IMR-90 (cell line): ENCODE data around the gene ZNF276. TPM values are rescaled to one million over a fixed set of nuclear protein-coding genes. Genes with fewer than 3 reads are reported as not detected.

Experiments
- ATAC-seq: fragments of 200-7000 bp; cut with Tn5 transposase; 2 replicates; pipeline ENCODE4 v1.9.1; 2020; ENCODE audit warnings: low read depth, mild to moderate bottlenecking, moderate library complexity
- BruUV-seq: library from RNA; stranded (reverse); fragments of 400-500 nt; replicated peaks from 2 replicates; lab custom pipeline; 2021; lab: Mats Ljungman, UMichigan
- CTCF ChIA-PET: fragments of 300-600 bp; formaldehyde crosslinking; extraction: SDS; loops from one replicate; lab custom pipeline; 2021; ENCODE audit warnings: antibody characterized with exemption; lab: Yijun Ruan, JAX
- POLR2A ChIA-PET: fragments of 300-600 bp; sonication (Branson Sonifier 250); formaldehyde crosslinking; loops from one replicate; lab custom pipeline; 2022; ENCODE audit warnings: antibody characterized with exemption; ENCODE audit not compliant: unreplicated experiment; lab: Charles Lee
- DNase-seq: peaks from one replicate; pipeline ENCODE4 v3.0.0; 2013
- H2AFZ ChIP-seq: replicated peaks from 2 replicates; pipeline ENCODE3; 2013; ENCODE audit warnings: low read length, mild to moderate bottlenecking; ENCODE audit not compliant: poor library complexity
- H2AK5ac ChIP-seq: 2 replicates; pipeline ENCODE4 v1.6.1; 2013; ENCODE audit warnings: low read depth, low read length, inconsistent platforms
- H2AK9ac ChIP-seq: replicated peaks from 2 replicates; pipeline ENCODE3; 2013; ENCODE audit warnings: mild to moderate bottlenecking, low read depth, low read length, moderate library complexity; ENCODE audit not compliant: poor library complexity
- H2BK120ac ChIP-seq: 2 replicates; pipeline ENCODE4 v1.6.1; 2013; ENCODE audit warnings: low read depth, low read length, inconsistent platforms
- H2BK15ac ChIP-seq: 3 replicates; pipeline ENCODE4 v1.6.1; 2013; ENCODE audit warnings: low read depth, low read length, inconsistent platforms
- H2BK20ac ChIP-seq: 2 replicates; pipeline ENCODE4 v1.6.1; 2013; ENCODE audit warnings: low read depth, mild to moderate bottlenecking, inconsistent platforms, low read length, moderate library complexity
- H2BK5ac ChIP-seq: 2 replicates; pipeline ENCODE4 v1.6.1; 2013; ENCODE audit warnings: mild to moderate bottlenecking, low read depth, low read length, inconsistent platforms; ENCODE audit not compliant: poor library complexity, severe bottlenecking
- H3K14ac ChIP-seq: replicated peaks from 2 replicates; pipeline ENCODE4 v1.6.1; 2013; ENCODE audit warnings: low read depth, low read length, inconsistent platforms
- H3K18ac ChIP-seq: 2 replicates; pipeline ENCODE4 v1.6.1; 2013; ENCODE audit warnings: low read depth, low read length, control low read depth
- H3K23ac ChIP-seq: 2 replicates; pipeline ENCODE4 v1.6.1; 2013; ENCODE audit warnings: low read depth, low read length, inconsistent platforms
- H3K27ac ChIP-seq: 2 replicates; pipeline ENCODE4 v1.5.1; 2013; ENCODE audit warnings: mild to moderate bottlenecking, control low read depth, low read length; ENCODE audit not compliant: insufficient read depth
- H3K27me3 ChIP-seq: 2 replicates; pipeline ENCODE4 v1.6.1; 2013; ENCODE audit warnings: low read length; ENCODE audit not compliant: control insufficient read depth, insufficient read depth
- H3K36me3 ChIP-seq: 2 replicates; pipeline ENCODE4 v1.6.1; 2013; ENCODE audit warnings: low read length, mixed read lengths; ENCODE audit not compliant: control insufficient read depth, insufficient read depth
- H3K4ac ChIP-seq: 2 replicates; pipeline ENCODE4 v1.6.1; 2013; ENCODE audit warnings: low read depth, low read length, inconsistent platforms
- H3K4me1 ChIP-seq: 2 replicates; pipeline ENCODE4 v1.6.1; 2013; ENCODE audit warnings: low read length, mixed read lengths; ENCODE audit not compliant: control insufficient read depth, insufficient read depth
- H3K4me2 ChIP-seq: 2 replicates; pipeline ENCODE4 v1.6.1; 2013; ENCODE audit warnings: low read depth, mild to moderate bottlenecking, control low read depth, low read length, moderate library complexity
- H3K4me3 ChIP-seq: 2 replicates; pipeline ENCODE4 v1.5.1; 2013; ENCODE audit warnings: low read depth, mild to moderate bottlenecking, control low read depth, low read length, moderate library complexity; ENCODE audit not compliant: insufficient read depth
- H3K56ac ChIP-seq: 2 replicates; pipeline ENCODE4 v1.6.1; 2013; ENCODE audit warnings: low read length, inconsistent platforms; ENCODE audit not compliant: insufficient read depth; ENCODE audit errors: extremely low read depth
- H3K79me1 ChIP-seq, 2 experiments: 2 replicates each; pipeline ENCODE4 v1.6.1; 2013; ENCODE audit warnings: low read length in 2 of 2, inconsistent platforms in 1 of 2, low read depth in 1 of 2
- H3K9ac ChIP-seq: 2 replicates; pipeline ENCODE4 v1.6.1; 2013; ENCODE audit warnings: low read depth, low read length, control low read depth
- H3K9me1 ChIP-seq: 2 replicates; pipeline ENCODE4 v1.6.1; 2013; ENCODE audit warnings: low read length, inconsistent platforms; ENCODE audit not compliant: insufficient read depth
- H3K9me3 ChIP-seq: 2 replicates; pipeline ENCODE4 v1.6.1; 2013; ENCODE audit warnings: low read length; ENCODE audit not compliant: control insufficient read depth, insufficient read depth
- H4K20me1 ChIP-seq: 2 replicates; pipeline ENCODE4 v1.6.1; 2013; ENCODE audit warnings: low read length, inconsistent platforms; ENCODE audit not compliant: insufficient read depth
- H4K5ac ChIP-seq: 2 replicates; pipeline ENCODE4 v1.6.1; 2013; ENCODE audit warnings: mild to moderate bottlenecking, low read depth, low read length, control low read depth
- H4K8ac ChIP-seq, 2 experiments: 2 replicates each; pipeline ENCODE4 v1.6.1; 2013; ENCODE audit warnings: low read depth in 2 of 2, low read length in 2 of 2, control low read depth in 1 of 2, inconsistent platforms in 1 of 2
- H4K91ac ChIP-seq: 2 replicates; pipeline ENCODE4 v1.6.1; 2013; ENCODE audit warnings: low read depth, low read length, inconsistent platforms; ENCODE audit not compliant: insufficient read depth
- CEBPB ChIP-seq: IDR thresholded peaks from 2 replicates; pipeline ENCODE4 v1.6.1; 2012; ENCODE audit warnings: low read depth, low read length, improper control_type of control experiment
- CHD1 ChIP-seq: IDR thresholded peaks from 2 replicates; pipeline ENCODE4 v1.6.1; 2012; ENCODE audit warnings: low read depth, low read length, improper control_type of control experiment
- FOS ChIP-seq: fragments of 150-350 bp; IDR thresholded peaks from 2 replicates; pipeline ENCODE4 v1.6.1; 2016; ENCODE audit warnings: low read depth, low read length
- MAFK ChIP-seq: IDR thresholded peaks from 2 replicates; pipeline ENCODE4 v1.6.1; 2012; ENCODE audit warnings: low read depth, low read length, improper control_type of control experiment
- MXI1 ChIP-seq: IDR thresholded peaks from 2 replicates; pipeline ENCODE4 v1.6.1; 2012; ENCODE audit warnings: low read depth, mild to moderate bottlenecking, low read length, moderate library complexity, borderline replicate concordance
- NFE2L2 ChIP-seq: fragments of 150-350 bp; IDR thresholded peaks from 2 replicates; pipeline ENCODE4 v1.6.1; 2016; ENCODE audit warnings: low read depth, mild to moderate bottlenecking, low read length
- POLR2A ChIP-seq: IDR thresholded peaks from 2 replicates; pipeline ENCODE4 v1.6.1; 2012; ENCODE audit warnings: mild to moderate bottlenecking, low read depth, low read length
- RAD21 ChIP-seq: IDR thresholded peaks from 2 replicates; pipeline ENCODE4 v1.6.1; 2012; ENCODE audit warnings: low read length, improper control_type of control experiment
- RCOR1 ChIP-seq: IDR thresholded peaks from 2 replicates; pipeline ENCODE4 v1.6.1; 2012; ENCODE audit warnings: mild to moderate bottlenecking, low read length, improper control_type of control experiment; ENCODE audit not compliant: insufficient replicate concordance
- SMC3 ChIP-seq: fragments of 150-350 bp; IDR thresholded peaks from 2 replicates; pipeline ENCODE4 v1.6.1; 2016; ENCODE audit warnings: low read depth, mild to moderate bottlenecking, antibody characterized with exemption, low read length, moderate library complexity
- USF2 ChIP-seq: fragments of 150-350 bp; IDR thresholded peaks from 2 replicates; pipeline ENCODE4 v1.6.1; 2017; ENCODE audit warnings: mild to moderate bottlenecking, antibody characterized with exemption, low read length, low read depth
- WGBS, 2 experiments: methylation state at CpG; one replicate each; pipeline versions ENCODE4 v1.1.5 to v1.1.7; 2013; ENCODE audit warnings: missing lambda C conversion rate in 2 of 2; ENCODE audit not compliant: insufficient read length in 1 of 2; ENCODE audit errors: extremely low coverage in 2 of 2; 5-methylcytosine and 5-hydroxymethylcytosine counted together
- dilution Hi-C: fragments of 300-500 bp; cut with HindIII; formaldehyde crosslinking; loops from one replicate; pipeline ENCODE4 v1.14.3; 2018; ENCODE audit warnings: low sequenced_read_pairs; ENCODE audit not compliant: unreplicated experiment
- in situ Hi-C: fragments of 300-500 bp; cut with MboI; formaldehyde crosslinking; loops from 3 replicates; pipeline ENCODE4 v1.14.3; 2019; ENCODE audit warnings: low sequenced_read_pairs, inconsistent platforms, mixed read lengths
- intact Hi-C: fragments of 100-400 bp; cut with micrococcal nuclease; formaldehyde crosslinking; loops from 2 replicates; pipeline ENCODE4 v1.10.0; 2022
- polyA plus RNA-seq, 3 experiments: library from polyadenylated mRNA; depleted of rRNA; stranded (reverse); fragments of >200 nt; gene quantifications; 2 replicates each; pipeline ENCODE4 v1.2.3, GENCODE V29; 2012; ENCODE audit warnings: low replicate concordance in 1 of 3
- total RNA-seq: library from RNA; depleted of rRNA; stranded (reverse); fragments of >200 nt; gene quantifications from 2 replicates; pipeline ENCODE4 v1.2.3, GENCODE V29; 2012

Gene ZNF276
- total and polyA plus RNA-seq, 2 of the 4 experiments (the other 2 are of a cell fraction), result 4.1 to 18.6 TPM

- H3K27me3 ChIP-seq, result no peaks in the 10 kb centered on the region
- no peak overlapping the region for H2BK120ac ChIP-seq
- intact Hi-C loops (no loop called here), in situ Hi-C loops (no loop called here), dilution Hi-C loops (no loop called here)
- H4K8ac ChIP-seq, result no peak overlapping the region
- no peaks in the 10 kb centered on the region for H3K79me1 ChIP-seq
- no peak overlapping the region for H3K23ac ChIP-seq
- no peak overlapping the region for H3K4me2 ChIP-seq
- no peak overlapping the region for H2BK20ac ChIP-seq
- ChIA-PET POLR2A (interaction anchor here (0.5 kb wide), 1 partner anchor 34 kb away, joined by 9 read pairs; no protein-coding TSS in a partner anchor), CTCF (no interaction called here)
- no peaks in the 10 kb centered on the region for H3K9me3 ChIP-seq
- no peak overlapping the region for H2BK15ac ChIP-seq
- no peak overlapping the region for H3K4me3 ChIP-seq
- no peak overlapping the region for H3K9ac ChIP-seq
- 100% methylated on average over 8 of the region's 19 CpGs; no CpG with 5 or more reads in 1 of the 2 experiments for WGBS, 2 experiments
- no peak overlapping the region for H3K14ac ChIP-seq
- peaks cover 15% of the 10 kb centered on the region; the same call in 1 of the 2 replicates for H3K36me3 ChIP-seq
- H3K4me1 ChIP-seq, result peaks cover 6% of the 10 kb centered on the region
- no peak overlapping the region for H2AFZ ChIP-seq
- H3K56ac ChIP-seq, result no peak overlapping the region
- no peak overlapping the region for H3K4ac ChIP-seq
- H4K91ac ChIP-seq, result no peak overlapping the region
- TF ChIP-seq MAFK, result no peak
- TF ChIP-seq SMC3, result no peak
- no peak for TF ChIP-seq CHD1
- TF ChIP-seq USF2, result no peak
- TF ChIP-seq NFE2L2, result no peak
- no peak for TF ChIP-seq CEBPB
- no peak for TF ChIP-seq RAD21
- no peak for TF ChIP-seq FOS
- no peak for TF ChIP-seq MXI1
- no peak for TF ChIP-seq RCOR1
- no peak for TF ChIP-seq POLR2A
- ATAC-seq, result no peak
- no peaks in the 10 kb centered on the region; the same call in 1 of the 2 replicates for H4K20me1 ChIP-seq
- no peak overlapping the region for H2AK5ac ChIP-seq
- H4K5ac ChIP-seq, result no peak overlapping the region
- H3K9me1 ChIP-seq, result no peaks in the 10 kb centered on the region
- no peak overlapping the region for H2AK9ac ChIP-seq
- no TSS peak for BruUV-seq
- H2BK5ac ChIP-seq, result no peak overlapping the region
- H3K27ac ChIP-seq, result no peak overlapping the region
- H3K18ac ChIP-seq, result no peak overlapping the region
- DNase-seq, result no peak
Observed at GRCh38 chr16:89708481-89708931, 12.8 kb upstream of the ZNF276 start.
